ENCODE measurements around the gene IL17A.
"Not testable (repeated sequence)": the region's sequence is repeated elsewhere in the genome, so short reads cannot be mapped to it uniquely, and the experiment has no call there.

Gene IL17A

DNA sequence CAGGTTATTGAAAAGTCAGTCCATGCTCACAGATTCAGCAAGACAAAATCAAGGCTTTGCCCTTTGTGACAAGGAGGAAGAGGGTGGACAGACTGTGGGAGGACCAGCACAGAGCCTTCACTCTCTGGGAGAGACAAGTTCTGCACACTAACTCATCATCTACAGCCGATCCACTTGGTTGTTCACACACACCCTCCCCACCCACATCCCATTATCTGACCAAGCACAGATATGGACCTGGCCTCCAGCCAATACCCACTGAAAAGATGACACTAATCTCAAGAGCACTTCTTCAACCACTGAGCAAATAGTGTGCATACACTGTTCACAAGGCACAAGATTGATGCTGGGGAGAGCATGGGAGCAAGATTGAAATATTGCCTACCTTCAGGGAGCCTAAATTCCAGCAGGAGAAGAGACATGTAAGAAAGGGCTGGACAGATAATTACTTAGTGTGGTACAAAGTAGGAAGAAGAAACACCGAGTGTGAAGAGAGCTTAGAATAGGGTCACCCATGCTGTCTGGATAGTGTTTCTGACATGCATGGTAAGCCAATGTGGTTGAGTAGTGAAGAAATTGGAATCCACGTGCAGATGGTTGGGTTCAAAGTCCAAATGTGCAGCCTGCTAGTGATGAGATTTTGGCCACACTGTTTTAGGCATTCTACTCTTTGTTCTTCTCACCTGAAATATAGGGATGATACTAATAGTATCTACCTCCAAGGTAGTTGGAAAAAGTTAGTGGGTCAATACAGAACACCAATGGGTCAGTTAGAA, 21.7 kb upstream of the IL17A start:
- no peak for DNase-seq (ENCODE audit: low read depth, low spot score)

DNA sequence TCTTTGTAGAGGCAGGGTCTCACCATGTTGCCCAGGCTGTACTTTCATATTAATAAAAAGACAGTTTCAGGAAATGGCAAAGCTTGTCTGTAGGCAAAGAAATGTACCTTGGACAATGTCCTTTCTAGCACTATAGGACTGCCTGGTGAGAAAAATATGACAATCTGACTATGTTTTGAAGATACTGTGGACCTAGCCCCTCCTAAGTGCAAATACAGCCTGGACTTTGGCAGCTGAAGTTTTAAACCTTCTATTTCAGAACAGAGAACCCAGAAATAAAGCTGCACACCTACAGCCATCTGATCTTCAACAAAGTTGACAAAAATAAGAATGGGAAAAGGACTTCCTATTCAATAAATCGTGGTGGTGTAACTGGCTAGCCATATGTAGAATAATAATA, 18.9 kb upstream of the IL17A start:
- DNase-seq (ENCODE audit: low read depth, low spot score) = no peak

DNA sequence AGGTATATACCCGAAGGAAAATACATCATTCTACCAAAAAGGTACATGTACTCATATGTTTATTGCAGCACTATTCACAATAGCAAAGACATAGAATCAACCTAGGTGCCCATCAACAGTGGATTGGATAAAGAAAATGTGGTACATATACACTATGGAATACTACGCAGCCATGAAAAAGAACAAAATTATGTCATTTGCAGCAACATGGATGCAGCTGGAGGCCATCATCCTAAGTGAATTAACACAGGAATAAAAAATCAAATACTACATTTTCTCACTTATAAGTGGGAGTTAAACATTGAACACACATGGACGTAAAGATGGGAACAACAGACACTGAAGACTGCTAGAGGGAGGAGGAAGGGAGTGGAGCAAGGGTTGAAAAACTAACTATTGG, 17.8 kb upstream of the IL17A start:
- not testable (repeated sequence) for DNase-seq (ENCODE audit: low read depth, low spot score)

DNA sequence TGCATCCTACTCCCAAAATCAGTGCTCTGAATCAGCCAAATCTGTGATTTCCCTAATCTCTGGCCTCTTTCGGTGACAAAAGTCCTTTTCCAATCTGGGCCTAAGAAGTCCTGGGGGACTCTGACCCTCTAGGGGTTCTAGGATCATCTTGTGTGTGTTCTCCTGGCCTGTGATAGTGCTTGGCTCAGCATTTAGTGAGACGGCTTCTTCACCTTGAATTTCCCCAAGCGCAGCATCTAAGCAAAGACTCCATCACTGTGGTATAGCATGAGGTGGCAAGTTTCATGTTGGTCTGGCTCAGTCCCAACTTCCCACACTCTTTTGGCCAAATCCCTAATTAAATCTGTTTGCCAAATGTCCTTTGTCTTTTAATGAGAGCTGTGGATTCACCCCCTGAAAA, 12.1 kb upstream of the IL17A start:
- no peak for DNase-seq (ENCODE audit: low read depth, low spot score)

DNA sequence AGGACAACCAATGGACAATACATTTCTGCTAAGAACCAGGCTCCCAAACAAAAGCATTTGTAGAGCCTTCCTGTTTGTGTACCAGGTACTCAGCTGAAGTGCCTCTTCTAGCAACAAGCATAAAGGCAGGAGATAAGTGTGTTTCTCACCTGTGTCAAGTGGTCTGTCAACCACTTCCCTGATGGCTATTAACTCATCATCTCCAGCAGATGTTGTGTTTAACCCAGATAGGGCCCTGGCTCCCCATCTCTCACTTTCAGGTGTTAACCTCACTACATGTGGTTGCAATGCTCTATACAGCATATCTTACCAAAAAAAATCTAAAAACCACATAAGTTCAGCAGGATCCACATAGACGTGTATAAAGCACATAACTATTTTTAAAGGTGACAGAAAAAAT, 9.6 kb upstream of the IL17A start:
- DNase-seq (ENCODE audit: low read depth, low spot score) = no peak

DNA sequence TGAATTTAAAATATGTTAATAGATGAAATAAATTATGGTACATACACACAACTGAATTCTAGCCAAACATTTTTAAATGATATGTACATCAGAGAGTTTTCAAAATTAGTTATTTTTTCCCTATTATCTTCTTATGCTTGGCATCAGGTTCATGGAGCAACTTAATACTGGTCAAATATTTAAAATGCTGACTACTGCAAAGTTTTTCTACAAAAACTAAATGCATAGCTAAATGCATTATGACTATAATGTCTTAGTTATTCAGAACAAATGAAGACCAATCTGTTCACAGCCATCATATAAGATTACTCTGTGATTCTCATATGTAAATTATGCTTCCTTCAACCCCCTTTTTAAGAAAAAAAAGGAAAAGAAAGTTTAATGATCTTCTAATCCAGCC, 8.2 kb upstream of the IL17A start:
- no peak for DNase-seq (ENCODE audit: low read depth, low spot score)

DNA sequence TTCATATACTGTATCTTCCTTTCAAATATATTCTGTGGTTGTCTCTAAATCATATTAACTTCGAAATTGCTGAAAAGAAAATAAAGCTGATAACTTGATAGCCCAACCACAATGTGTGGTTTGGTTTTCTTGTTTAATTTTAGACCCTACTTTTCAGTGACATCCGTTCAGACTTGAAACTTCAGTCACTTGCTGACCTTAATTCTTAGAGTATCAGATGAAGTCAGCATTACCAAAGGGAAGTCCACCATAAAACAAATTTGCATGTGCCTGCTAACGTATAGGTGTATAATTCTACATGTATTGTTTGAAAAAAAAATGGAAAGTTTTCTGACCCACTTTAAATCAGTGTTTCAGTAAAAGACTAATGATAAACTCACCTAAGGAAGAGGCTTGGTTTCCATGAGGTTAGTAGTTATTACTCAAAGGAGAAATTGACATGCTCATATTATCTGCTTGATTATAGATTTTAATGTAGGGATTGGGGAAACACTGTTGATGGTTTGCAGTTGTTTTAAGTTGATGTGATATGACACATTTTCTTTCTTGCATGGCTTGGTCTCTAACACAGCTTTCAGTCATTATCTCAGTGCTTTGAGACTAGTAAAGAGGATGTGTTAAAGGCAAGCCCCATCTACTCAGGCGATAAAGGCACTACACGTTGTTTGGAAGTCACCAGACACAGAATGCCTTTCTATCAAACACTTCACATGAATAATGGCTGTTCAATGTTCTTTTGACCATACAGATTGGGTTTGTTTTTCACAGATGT, 5.2 kb upstream of the IL17A start:
- DNase-seq (ENCODE audit: low read depth, low spot score) = no peak

DNA sequence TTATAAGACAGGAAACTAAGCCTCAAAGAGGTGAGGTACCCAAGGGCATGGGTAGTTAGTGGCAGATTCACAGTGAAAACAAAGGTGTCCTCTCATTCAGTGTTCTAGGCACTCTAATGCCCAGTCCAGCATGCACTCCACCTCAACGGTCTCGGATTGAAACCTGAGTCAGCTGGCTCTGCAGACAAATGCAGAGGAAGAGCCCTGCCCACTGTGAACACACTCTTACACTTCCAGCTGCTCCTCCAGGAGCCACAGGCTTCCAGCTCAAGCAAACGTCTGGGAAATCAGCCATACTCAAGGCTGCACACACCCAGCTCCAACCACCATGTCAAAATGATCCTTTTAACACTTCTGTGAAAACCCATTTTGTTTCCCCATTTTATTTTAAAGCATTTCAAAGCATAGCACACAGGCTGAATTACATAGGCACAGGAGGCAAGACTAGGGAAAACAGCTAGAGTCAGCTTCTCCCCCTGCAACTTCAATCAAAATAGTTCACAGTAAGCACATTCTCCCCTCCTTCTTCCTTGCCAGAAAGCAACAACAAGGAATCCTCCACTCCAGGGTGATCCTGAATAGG, 3.0 kb upstream of the IL17A start:
- DNase-seq (ENCODE audit: low read depth, low spot score) = no peak

DNA sequence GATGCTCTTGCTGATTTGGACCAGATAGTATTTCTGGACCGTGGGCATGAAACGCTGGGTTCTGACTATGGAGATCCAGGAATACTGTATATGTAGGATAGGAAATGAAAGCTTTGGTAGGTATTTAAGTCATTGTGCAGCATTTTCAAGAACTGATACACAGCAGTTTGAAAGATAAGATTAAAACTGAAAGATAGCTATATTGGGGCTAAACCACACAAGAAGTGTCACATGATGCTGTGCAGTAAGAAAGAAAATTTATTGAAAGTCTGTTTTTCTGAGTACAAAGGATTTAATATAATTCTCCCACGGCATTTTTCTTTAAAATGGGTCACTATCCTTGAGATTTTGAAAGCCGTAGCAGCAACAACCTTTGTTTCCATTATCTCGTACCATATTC, 305 bp downstream of the IL17A start:
- DNase-seq (ENCODE audit: low read depth, low spot score) = no peak

DNA sequence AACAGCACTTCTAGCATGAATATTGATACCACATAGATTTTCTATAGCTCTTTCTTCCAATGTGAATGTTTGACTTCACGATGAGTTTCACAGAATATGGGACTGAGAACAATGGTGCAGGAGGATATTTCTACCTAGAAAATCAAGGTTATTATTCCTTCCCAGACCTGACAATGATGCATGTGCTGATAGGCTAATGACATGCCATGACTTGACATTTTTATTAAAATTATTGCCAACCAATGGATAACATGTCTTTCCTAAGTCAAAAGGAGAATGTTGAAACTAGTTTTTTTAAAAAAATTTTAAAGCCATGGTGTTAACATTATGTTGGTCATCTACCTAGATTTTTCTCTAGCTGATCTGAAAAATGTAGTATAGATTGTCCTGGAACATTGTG, 923 bp downstream of the IL17A start:
- no peak for DNase-seq (ENCODE audit: low read depth, low spot score)

DNA sequence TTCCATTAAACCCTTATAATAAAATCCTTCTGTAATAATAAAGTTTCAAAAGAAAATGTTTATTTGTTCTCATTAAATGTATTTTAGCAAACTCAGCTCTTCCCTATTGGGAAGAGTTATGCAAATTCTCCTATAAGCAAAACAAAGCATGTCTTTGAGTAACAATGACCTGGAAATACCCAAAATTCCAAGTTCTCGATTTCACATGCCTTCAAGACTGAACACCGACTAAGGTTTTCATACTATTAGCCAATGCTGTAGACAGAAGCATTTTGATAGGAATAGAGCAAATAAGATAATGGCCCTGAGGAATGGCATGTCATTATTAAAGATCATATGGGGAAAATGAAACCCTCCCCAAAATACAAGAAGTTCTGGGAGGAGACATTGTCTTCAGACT, 3.8 kb downstream of the IL17A start:
- no peak for DNase-seq (ENCODE audit: low read depth, low spot score)

DNA sequence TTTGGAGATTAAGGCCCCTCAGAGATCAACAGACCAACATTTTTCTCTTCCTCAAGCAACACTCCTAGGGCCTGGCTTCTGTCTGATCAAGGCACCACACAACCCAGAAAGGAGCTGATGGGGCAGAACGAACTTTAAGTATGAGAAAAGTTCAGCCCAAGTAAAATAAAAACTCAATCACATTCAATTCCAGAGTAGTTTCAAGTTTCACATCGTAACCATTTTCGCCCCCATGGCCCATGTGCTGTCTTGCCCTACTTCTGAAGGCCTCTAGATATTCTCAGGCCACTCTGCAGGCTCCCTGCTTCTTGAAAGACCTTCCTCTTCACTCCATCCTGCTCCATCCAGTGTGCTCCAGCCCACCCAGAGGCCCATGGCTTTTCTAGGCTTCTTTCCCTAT, 4.2 kb downstream of the IL17A start:
- DNase-seq (ENCODE audit: low read depth, low spot score) = no peak

DNA sequence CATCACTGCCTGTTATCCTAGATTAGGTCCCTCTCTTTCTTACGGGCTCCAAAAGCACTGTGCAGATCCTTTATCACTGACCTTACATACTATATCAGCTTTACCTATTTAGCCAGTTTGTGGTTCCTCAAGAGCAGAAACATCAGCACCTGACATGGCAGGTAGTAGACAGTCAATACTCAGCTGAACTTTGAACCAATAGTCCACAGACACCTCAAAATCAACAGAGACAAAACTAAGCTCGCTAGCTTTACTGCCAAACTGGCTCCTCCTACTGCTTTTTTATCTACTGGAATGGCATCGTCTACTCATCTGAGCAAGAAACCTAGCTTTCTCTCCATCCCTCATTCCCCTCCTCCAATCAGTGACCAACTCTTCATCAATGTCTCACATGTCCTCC, 5.6 kb downstream of the IL17A start:
- DNase-seq (ENCODE audit: low read depth, low spot score) = no peak

DNA sequence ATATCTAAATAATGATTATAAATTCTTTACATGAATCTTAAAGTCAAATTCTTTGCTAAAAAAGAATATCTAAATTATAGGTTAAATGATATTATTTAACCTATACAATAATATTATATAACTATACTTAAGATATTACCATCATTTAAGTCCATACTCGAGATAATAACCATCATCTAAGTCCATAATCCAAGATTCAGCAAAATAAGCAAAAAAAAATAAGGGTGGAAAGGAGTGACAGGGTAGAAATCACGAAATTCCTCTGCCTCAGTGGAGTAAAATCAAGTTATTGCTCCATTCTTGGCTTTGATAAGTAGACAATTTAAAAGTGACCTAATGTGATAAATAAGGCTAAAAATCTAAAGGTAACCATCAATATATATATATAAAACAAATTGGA, 9.7 kb downstream of the IL17A start:
- no peak for DNase-seq (ENCODE audit: low read depth, low spot score)

DNA sequence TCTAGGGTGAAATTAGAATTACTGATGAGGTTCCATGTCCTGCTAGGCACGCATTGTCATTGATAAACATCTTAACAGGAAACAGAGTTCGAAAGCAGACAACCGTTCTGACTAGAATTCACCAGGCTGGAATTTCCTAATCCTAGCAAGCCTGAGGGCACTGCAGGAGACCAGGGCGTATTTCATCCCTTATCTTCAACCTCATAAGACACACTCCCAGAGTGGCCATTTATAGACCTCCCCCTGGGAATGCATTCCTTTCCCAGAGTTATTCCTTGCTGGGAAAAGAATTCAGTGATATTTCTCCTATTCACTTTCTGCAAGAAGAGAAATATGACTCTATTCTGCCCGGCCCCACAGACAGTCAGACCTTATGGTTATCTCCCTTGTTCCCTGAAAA, 13.9 kb downstream of the IL17A start:
- not testable (repeated sequence) for DNase-seq (ENCODE audit: low read depth, low spot score)

DNA sequence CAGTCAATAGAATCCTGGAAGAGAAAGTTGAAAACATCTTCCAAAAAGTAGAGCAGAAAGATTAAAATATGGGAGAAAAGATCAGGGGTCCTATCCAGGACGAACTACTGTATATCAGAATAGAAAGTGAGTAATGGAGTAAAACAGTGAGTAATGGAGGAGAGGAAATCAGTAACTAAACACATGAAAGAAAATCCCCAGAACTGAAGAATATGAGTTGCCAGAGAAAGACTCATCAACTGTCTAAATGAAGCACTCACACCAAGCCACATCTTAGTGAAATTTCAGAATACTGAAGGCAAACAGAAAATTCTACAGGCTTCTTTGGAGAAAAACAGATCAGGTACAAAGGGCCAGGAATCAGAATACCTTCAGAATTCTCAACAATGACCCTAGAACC, 14.9 kb downstream of the IL17A start:
- no peak for DNase-seq (ENCODE audit: low read depth, low spot score)

DNA sequence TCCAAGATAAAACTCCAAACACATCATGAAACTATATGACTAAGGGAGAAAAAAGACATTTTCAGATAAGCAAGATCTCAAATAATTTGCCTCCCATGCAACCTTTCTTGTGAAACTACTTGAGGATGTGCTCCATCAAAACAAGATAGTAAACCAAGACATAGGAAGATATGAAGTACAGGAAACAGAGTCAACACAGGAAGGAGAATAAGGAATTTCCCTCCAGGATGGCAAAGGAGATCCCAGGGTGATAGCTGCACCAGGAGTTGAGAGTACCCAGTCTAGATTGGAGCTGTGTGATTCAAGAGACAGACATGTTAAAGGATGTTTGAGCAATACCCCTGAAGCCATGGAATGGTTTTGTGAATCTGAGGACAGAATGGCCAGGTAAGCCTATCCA, 15.3 kb downstream of the IL17A start:
- no peak for DNase-seq (ENCODE audit: low read depth, low spot score)

DNA sequence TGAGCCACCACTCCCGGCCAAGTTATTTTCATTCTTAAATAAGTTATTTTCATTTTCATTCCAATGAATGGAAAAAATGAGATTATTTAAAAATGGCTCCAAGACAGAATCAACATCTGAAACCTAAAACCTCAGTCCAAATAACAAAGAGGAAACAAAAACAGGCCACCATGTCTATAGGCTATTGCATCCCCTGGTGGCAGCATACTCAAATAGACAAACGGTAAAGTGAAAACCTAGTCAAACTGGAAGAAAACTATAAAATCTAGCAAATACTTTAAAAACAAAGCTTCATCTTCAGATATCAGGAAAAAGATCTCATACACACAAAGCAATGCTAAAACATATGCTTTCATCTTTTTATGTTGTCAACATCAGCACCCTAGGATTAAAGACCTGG, 20.9 kb downstream of the IL17A start:
- no peak for DNase-seq (ENCODE audit: low read depth, low spot score)

DNA sequence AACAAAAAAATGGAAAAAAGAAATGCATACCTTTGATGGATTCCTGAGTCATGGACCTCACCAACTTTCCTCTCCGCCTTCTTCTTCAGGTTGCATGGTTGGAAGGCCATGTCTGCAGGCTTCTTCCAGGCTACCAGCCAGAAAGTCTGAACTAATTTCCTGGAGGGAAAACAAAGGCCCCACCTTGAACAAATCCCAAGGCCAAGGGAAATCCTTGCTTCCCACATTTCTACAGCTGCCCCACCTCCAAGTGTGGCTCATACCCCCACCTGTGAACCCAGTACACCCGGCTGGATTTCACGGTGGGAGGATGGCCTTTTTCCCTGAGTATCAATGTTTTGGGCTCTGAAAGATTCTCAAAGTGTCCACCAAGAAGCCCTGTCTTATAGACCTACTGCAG, 22.4 kb downstream of the IL17A start:
- no peak for DNase-seq (ENCODE audit: low read depth, low spot score)

DNA sequence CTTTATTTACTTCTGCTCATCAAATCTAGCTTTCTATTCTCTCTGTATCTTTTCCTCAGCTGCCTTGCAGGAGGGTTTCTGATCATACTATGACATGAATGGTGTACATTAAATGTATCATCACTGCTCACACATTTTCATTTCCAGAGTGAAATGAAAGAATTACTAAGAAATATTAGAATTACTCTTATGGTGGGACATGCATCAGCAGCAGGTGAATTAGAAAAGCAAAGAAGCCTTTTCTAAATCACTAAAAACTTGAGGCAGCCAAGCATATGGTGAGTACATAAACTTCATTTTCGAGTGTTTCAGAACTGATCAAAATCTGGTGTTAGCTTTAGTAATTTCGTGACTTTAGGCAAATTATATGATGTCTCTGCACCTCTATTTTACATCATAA, 23.6 kb downstream of the IL17A start:
- DNase-seq (ENCODE audit: low read depth, low spot score) = no peak

DNA sequence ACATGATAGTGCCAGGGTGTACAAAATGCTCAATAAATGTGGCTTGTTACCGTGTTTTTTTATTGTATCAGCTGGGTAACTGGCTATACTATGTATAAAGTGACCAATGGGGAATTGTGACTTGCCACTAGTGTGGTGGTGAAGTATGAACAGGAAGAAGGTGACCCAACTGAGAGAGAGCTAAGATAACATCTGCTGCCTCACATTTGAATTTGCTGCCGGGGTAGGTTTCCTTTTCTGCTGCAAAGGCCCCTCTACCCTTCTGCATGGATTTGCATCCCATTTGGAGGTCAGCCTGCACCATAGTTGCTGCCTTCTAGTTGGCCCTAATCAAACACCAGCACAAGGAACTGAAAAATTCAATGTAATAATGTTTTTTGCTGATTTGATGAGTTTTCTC, 24.1 kb downstream of the IL17A start:
- DNase-seq (ENCODE audit: low read depth, low spot score) = no peak

DNA sequence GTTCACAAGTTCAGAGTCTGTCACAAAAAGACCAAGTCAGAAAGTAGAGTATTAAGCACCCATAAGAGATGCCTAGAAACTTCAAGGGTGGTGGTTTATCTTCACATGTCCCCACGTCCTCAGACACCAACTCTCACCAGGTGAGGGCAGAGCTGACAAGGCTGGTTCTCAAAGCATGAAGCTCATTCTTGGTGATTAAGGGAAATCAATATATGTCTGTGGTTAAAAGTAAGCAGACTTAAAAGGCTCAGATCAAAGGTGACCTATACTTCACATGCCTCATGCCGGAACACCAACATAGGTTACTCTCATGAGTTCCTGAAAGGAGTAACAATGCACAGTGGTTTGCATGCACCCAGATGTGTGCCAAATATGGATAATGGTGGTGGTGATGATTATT, 27.0 kb downstream of the IL17A start:
- no peak for DNase-seq (ENCODE audit: low read depth, low spot score)

DNA sequence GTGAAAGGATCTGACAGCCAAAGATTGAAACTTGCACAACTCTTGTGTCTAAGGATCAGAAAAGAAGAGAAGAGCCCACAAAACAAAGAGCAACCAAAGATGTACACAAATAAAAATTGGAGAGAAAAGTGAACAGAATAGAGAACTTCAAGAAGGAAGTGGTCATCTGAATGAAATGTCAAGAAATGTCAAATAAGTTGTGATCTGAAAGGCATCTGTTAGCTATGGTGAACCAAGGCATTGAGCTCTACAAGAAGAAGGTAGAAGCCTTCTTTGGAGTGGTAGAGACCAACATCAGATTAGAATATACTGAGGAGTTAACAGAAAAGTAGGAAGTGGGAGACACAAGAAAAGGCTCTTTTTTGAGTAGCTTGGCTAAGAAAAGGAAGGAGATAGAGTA, 29.6 kb downstream of the IL17A start:
- DNase-seq (ENCODE audit: low read depth, low spot score) = no peak
